HL-60/S4 treated with phorbol 12-myristate 13-acetate at 8.2 ng/mL for 4 days and 3 days (cell line): ENCODE data around the gene ACADM.
"Not testable (repeated sequence)": the region's sequence is repeated elsewhere in the genome, so short reads cannot be mapped to it uniquely, and the experiment has no call there.

Source experiments
- in situ Hi-C: fragments of 300-500 bp; cut with MboI; formaldehyde crosslinking; loops from 2 replicates; pipeline ENCODE4 v1.15.0; 2022; ENCODE audit warnings: low sequenced_read_pairs

Gene ACADM

GRCh38 chr1:75724472-75725022 lies at the start of gene ACADM:
TSS of gene ACADM (plus strand) at chr1:75724709. CDS start at chr1:75724788, 79 bp downstream.
- in situ Hi-C loops, result loop anchor here (10.0 kb wide), 1 partner anchor 60 kb away; the partner anchor contains the start of gene RABGGTB

- in situ Hi-C loops, result no loop called here
These were observed 47.1 kb upstream of the ACADM start for GRCh38 chr1:75677443-75677842.

DNA sequence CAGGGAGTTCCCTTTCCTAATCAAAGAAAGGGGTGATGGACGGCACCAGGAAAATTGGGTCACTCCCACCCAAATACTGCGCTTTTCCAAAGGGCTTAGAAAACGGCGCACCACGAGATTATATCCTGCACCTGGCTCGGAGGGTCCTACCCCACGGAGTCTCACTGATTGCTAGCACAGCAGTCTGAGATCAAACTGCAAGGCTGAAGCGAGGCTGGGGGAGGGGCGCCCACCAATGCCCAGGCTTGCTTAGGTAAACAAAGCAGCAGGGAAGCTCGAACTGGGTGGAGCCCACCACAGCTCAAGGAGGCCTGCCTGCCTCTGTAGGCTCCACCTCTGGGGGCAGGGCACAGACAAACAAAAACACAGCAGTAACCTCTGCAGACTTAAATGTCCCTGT lies 46.5 kb upstream of the ACADM start:
- in situ Hi-C loops, result not testable (repeated sequence)

- in situ Hi-C loops, result no loop called here
These were observed 34.0 kb upstream of the ACADM start for GRCh38 chr1:75690547-75690946.

- in situ Hi-C loops, result no loop called here
These were observed 31.0 kb upstream of the ACADM start for GRCh38 chr1:75693551-75693950.

- in situ Hi-C loops, result no loop called here
These were observed 28.5 kb upstream of the ACADM start for GRCh38 chr1:75696000-75696399.

GRCh38 chr1:75707191-75707590 lies 17.3 kb upstream of the ACADM start:
- in situ Hi-C loops, result no loop called here

DNA sequence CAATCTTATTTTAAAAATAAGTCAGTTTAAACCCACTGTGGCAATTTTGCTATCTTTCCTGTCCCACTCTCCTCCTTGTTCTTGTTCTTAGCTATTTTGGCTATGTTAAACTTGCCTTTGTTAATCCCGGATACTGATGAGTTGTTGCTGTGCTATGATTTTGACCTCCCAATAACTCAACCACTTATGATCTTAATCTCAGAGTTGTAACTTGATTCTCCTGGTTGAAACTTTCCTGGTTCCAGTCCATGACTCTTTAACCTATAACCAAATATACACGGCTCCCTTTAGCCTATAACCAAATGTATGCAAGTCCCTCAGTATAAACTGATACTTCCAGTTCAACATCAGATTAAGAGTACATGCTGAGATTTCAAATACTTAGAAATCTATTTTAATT lies 15.6 kb upstream of the ACADM start:
- in situ Hi-C loops, result no loop called here

- in situ Hi-C loops, result no loop called here
These were observed 13.7 kb upstream of the ACADM start for GRCh38 chr1:75710832-75711231.

- in situ Hi-C loops, result no loop called here
These were observed 12.7 kb upstream of the ACADM start for GRCh38 chr1:75711846-75712245.

DNA sequence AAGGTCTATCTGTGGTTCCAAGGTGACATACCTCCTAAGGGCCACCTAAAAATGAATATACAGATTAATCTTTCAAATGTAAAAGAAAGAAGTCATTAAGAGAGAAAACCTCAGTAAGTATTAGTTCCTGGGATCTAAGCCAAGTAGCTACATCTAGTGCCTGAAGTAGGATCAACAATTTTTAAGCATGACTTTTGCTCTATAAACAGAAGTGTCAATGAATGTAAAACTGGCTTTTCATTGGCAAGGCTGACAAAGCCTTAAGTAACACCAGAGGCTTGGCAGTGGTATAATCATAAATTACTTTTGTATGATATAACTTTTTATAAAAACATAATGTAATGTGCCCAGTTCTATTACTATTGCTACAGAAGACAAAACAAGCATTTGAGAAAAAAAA lies 12.2 kb upstream of the ACADM start:
- in situ Hi-C loops, result no loop called here

DNA sequence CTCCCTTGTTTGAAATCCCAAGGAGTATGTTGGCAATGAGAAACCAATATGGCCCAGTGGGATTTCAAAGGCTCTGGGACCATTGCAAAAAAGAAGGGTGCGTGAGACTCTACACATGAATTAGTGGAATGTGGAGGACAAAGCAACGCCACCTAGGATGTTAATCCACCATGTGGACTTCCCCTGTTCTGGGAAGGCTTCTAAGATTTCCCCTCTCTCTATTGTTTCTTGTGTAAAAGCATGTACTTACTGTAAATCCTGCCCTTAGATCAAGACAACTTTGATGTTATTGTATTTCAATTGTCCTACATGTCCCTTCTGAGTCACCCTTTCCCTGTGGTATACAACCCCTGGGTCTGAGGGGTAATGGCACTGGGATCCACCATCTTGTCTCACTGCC lies 4.7 kb upstream of the ACADM start:
- in situ Hi-C loops, result loop anchor here (10.0 kb wide), 1 partner anchor 65 kb away; the partner anchor contains the start of gene RABGGTB

- in situ Hi-C loops, result loop anchor here (10.0 kb wide), 1 partner anchor 64 kb away; the partner anchor contains the start of gene RABGGTB
These were observed 4.2 kb upstream of the ACADM start for GRCh38 chr1:75720325-75720724.

DNA sequence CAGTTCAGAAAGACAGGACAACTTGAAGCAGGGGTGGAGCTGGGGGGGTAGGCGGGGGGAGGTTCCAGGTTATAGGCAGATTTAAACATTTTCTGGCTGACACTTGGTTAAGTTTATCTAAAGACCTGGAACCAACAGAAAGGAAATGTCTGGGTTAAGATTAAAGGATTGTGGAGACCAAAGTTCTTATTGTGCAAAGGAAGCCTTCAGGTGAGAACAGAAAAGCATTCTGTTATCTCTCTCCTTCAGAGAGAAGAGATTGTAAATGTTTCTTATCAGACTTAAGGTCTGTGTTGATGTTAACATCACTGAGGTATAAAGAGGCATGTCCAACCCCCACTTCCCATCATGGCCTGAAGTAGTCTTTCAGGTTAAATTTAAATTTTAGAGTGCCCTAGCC lies 3.7 kb upstream of the ACADM start:
- in situ Hi-C loops, result loop anchor here (10.0 kb wide), 1 partner anchor 64 kb away; the partner anchor contains the start of gene RABGGTB

- in situ Hi-C loops, result loop anchor here (10.0 kb wide), 1 partner anchor 63 kb away; the partner anchor contains the start of gene RABGGTB
These were observed 2.3 kb upstream of the ACADM start for GRCh38 chr1:75722246-75722645.

- in situ Hi-C loops, result loop anchor here (10.0 kb wide), 1 partner anchor 62 kb away; the partner anchor contains the start of gene RABGGTB
These were observed 1.5 kb upstream of the ACADM start for GRCh38 chr1:75722966-75723365.

- in situ Hi-C loops, result loop anchor here (10.0 kb wide), 1 partner anchor 61 kb away; the partner anchor contains the start of gene RABGGTB
These were observed 479 bp upstream of the ACADM start for GRCh38 chr1:75723989-75724471.

DNA sequence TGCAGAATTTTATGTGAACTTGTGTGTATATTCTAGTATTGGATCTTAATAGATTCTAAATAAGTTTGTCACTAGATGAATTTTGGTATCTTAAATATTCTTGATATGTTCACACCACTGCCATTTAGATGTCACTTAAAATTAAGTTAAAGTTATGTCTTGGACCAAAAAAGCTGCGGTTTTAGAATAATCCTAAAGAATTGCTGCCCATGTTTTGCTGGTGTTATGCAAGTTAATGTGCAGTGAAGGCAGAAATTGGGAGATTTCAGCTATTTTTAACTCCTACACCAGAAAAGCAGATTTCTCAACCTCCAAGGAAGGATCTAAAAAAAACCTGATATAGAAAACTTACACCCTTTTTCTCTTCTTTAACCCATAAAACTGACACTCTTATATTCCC lies 757 bp downstream of the ACADM start:
- in situ Hi-C loops, result loop anchor here (10.0 kb wide), 1 partner anchor 60 kb away; the partner anchor contains the start of gene RABGGTB

DNA sequence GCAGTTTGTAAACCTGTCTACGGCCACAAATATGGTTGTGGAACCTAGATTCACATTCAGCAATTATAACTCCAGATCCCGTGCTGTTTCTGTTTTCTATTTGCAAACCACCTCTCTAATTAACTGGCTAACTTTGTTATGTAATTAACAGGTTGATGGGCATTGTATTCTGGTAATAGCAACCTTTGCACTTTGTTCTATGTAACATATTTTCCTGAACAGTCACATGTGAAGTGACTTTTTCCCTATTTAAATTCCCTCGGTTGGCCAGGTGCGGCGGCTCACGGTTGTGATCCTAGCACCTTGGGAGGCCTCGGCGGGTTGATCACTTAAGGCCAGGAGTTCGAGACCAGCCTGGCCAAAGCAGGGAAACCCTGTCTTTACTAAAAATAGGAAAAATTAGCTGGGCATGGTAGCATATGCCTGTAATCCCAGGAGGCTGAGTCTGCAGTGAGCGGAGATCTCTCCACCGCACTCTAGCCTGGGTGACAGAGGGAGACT lies 1.4 kb downstream of the ACADM start:
- in situ Hi-C loops, result loop anchor here (10.0 kb wide), 1 partner anchor 59 kb away; the partner anchor contains the start of gene RABGGTB

DNA sequence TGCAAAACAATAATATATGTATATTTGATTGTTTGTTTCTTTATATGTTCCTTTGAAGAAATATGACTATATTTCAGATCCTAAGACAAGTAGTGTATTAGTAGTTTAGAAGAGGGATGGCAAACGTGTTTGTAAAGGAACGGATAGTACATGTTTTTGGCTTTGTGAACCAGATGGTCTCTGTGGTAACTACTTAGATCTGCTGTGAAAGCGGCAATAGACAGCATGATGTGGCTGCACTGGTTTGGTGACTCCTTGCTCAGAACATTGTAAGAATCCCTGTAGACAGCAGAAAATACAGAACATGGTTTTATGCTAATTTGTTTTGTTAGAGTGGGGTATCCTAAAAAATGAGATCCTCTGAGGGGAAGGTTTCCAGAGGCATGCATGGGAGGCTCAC lies 3.1 kb downstream of the ACADM start:
- in situ Hi-C loops, result loop anchor here (10.0 kb wide), 1 partner anchor 57 kb away; the partner anchor contains the start of gene RABGGTB

DNA sequence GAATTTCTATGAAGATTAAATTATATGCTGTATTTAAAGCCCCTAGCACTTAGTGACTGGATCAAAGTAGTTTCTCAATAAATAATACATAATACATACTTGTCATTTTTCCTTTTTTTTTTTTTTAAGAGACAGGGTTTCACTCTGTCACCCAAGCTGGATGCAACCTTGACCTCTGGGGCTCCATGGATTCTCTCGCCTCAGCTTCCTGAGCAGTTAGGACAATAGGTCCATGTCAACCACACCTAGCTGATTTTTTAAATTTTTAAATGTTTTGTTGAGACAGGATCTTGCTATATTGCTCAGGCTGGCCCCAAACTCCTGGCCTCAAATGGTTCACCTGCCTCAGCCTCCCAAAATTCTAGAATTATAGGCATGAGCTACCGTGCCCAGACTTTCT lies 5.9 kb downstream of the ACADM start:
- in situ Hi-C loops, result no loop called here

GRCh38 chr1:75731881-75732280 lies 7.4 kb downstream of the ACADM start:
- in situ Hi-C loops, result no loop called here
